GM19240 (cell line): ENCODE results near the gene RPL39.
"Not testable (repeated sequence)": the region's sequence is repeated elsewhere in the genome, so short reads cannot be mapped to it uniquely, and the experiment has no call there.

Source experiments
- DNase-seq: peaks from one replicate; pipeline ENCODE4 v3.0.0; 2011; ENCODE audit warnings: low spot score; ENCODE audit not compliant: insufficient read length

Gene RPL39

GRCh38 chrX:119791437-119792231, at the start of gene RPL39:
Gene RPL39 (minus strand): TSS chrX:119791630. CDS start chrX:119791576, 54 bp downstream.
- DNase-seq, result peak; percentile 19

- no peak for DNase-seq
Observed at GRCh38 chrX:119833905-119834304, 42.5 kb upstream of the RPL39 start.

GRCh38 chrX:119828446-119828845, 37.0 kb upstream of the RPL39 start:
- DNase-seq, result no peak

GRCh38 chrX:119826399-119826959, 35.0 kb upstream of the RPL39 start:
- no peak for DNase-seq

GRCh38 chrX:119824221-119824620, 32.8 kb upstream of the RPL39 start:
- not testable (repeated sequence) for DNase-seq

GRCh38 chrX:119821703-119822102, 30.3 kb upstream of the RPL39 start:
- DNase-seq, result peak; percentile 28

GRCh38 chrX:119817130-119817690, 25.8 kb upstream of the RPL39 start:
- no peak for DNase-seq

GRCh38 chrX:119816300-119816699, 24.9 kb upstream of the RPL39 start:
- DNase-seq, result no peak

- no peak for DNase-seq
Observed at GRCh38 chrX:119809185-119809666, 17.8 kb upstream of the RPL39 start.

GRCh38 chrX:119808461-119808860, 17.0 kb upstream of the RPL39 start:
- not testable (repeated sequence) for DNase-seq

GRCh38 chrX:119802546-119802945, 11.1 kb upstream of the RPL39 start:
- no peak for DNase-seq

- DNase-seq, result no peak
Observed at GRCh38 chrX:119801253-119802221, 10.1 kb upstream of the RPL39 start.

GRCh38 chrX:119790977-119791436, 423 bp downstream of the RPL39 start:
- DNase-seq, result no peak

- DNase-seq, result no peak
Observed at GRCh38 chrX:119784747-119785446, 6.5 kb downstream of the RPL39 start.

- DNase-seq, result no peak
Observed at GRCh38 chrX:119783026-119783425, 8.4 kb downstream of the RPL39 start.

- no peak for DNase-seq
Observed at GRCh38 chrX:119778829-119779228, 12.6 kb downstream of the RPL39 start.

GRCh38 chrX:119775517-119776238, 15.8 kb downstream of the RPL39 start:
- DNase-seq, result no peak

- not testable (repeated sequence) for DNase-seq
Observed at GRCh38 chrX:119769388-119769787, 22.0 kb downstream of the RPL39 start.

GRCh38 chrX:119768436-119768835, 23.0 kb downstream of the RPL39 start:
- DNase-seq, result not testable (repeated sequence)

GRCh38 chrX:119763836-119764387, 27.5 kb downstream of the RPL39 start:
- no peak for DNase-seq
